NOMO-1 treated with dmso at 0.1 percent for 144 hours (cell line): ENCODE measurements around the gene TMEM181.

Experiments used
- DNase-seq: peaks from one replicate; lab custom pipeline; 2025; ENCODE audit not compliant: unreplicated experiment; lab: John Stamatoyannopoulos, UW

Gene TMEM181

GRCh38 chr6:158680481-158680880 lies 120.6 kb downstream of the TMEM181 start:
- DNase-seq: no peak

- DNase-seq: no peak
These were observed 124.4 kb downstream of the TMEM181 start for GRCh38 chr6:158684311-158684710.

- DNase-seq: no peak
These were observed 124.9 kb downstream of the TMEM181 start for GRCh38 chr6:158684745-158685324.
